Stimulated activated CD8-positive, alpha-beta memory T cell treated with anti-CD3 and anti-CD28 coated beads, Interleukin-4, amount 100 ng/mL, for 4 hours (primary cell): Measurements from ENCODE around the gene BCAP31.
"Not testable (repeated sequence)": the region's sequence is repeated elsewhere in the genome, so short reads cannot be mapped to it uniquely, and the experiment has no call there.

Source experiments
- DNase-seq, 2 donors: peaks; one replicate each; pipeline ENCODE4 v3.0.0-alpha.2; 2020; ENCODE audit warnings: low read depth in 2 of 2, low spot score in 1 of 2

BCAP31 gene

DNA sequence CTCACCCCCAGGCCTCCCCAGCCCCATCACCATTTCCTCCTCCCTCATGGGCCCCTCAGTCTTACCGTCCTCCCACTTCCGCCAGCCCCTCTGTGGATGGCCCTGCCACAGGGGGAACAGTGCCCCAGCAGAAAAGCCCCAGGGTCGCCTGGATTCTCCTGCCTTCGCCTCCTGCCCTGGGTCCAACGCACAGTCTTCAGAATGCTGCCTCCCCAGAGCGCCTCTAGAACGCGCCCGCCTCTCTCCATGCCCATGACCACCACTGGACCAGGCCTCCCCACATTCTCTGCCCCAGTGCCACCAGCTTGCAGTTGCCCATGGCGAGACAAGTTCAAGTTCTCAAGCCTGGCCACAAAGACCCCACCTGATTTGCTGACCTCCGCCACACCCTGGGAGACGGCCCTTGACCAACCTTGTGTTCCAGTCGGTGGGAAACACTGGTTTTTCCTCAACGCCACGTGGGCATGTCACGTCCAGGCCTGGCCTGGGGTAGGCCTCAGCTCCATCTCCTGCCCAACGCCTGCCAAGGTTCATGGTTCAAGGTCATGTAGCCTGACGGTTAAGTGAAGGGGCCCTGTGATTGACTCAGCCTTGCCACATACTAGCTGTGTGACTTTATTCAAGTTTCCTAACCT, 39.2 kb upstream of the BCAP31 start:
- DNase-seq: no peak

DNA sequence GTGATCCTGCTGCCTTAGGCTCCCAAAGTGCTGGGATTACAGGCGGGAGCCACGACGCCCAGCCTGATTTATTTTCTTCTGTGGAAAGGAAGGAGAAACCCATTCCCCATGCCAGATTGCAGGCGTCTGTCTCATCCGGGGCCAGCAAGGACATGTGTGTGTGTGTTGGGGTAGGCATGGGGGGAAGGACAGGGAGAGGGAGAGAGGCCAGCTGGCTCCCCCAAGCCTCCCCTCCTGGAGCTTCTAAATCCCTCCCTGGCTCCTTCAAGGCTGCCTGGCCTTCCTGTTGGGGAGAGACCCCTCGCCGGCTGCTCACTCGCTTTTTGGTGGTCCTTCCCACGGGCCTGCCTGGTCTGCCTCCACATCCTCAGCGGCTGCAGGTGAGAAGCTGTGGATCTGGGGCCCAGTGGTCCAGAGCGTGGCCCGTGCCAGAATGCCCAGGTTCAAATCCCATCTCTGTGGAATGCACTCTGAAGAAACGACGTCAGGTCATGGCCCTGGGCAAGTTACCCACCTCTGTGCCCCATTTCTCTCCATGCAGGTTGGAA, 38.5 kb upstream of the BCAP31 start:
- DNase-seq: no peak

- DNase-seq: no peak
Observed at GRCh38 chrX:153761863-153762262, 37.7 kb upstream of the BCAP31 start.

GRCh38 chrX:153755136-153755535, 30.9 kb upstream of the BCAP31 start:
- no peak for DNase-seq

- no peak for DNase-seq
Observed at GRCh38 chrX:153750127-153750774, 26.1 kb upstream of the BCAP31 start.

DNA sequence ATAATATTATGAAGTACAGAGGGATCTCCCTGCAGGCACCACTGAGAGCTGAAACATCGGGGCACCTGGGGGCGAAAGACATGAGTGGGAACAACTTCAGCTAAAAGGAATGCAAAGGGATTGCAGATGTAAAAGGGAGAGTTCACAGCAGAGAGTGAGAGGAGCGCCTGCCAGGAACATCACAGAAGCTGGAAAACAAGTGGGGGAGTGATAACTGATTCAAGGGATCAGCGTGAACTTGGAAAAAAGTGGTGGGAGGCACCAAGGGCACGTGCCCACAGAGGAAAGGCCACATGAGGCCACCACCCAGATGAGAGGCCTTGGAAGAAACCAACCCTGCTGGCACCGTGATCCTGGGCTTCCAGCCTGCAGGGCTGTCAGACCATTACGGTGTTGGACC, 24.8 kb upstream of the BCAP31 start:
- DNase-seq: not testable (repeated sequence)

GRCh38 chrX:153746991-153747390, 22.8 kb upstream of the BCAP31 start:
- not testable (repeated sequence) for DNase-seq

GRCh38 chrX:153746359-153746758, 22.2 kb upstream of the BCAP31 start:
- DNase-seq: no peak

DNA sequence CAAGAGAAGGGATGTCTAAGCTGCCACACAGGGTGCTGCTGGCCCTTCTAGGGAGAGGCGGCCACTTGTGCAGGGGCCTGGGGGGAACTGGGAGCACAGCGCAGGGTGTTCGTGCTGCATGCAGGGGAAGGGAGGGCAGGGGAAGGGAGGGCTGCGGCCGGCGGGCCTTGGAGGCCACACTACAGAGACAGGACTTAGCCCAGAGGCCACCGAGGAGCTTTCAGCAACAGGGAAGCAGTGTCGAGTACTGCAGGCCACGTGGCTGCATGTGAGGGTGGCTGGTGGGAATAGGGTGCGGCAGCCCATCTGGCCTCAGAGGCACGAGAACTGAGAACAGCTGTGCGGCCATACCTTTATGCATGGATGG, 20.9 kb upstream of the BCAP31 start:
- not testable (repeated sequence) for DNase-seq

- DNase-seq: no peak
Observed at GRCh38 chrX:153744210-153745066, 20.3 kb upstream of the BCAP31 start.

DNA sequence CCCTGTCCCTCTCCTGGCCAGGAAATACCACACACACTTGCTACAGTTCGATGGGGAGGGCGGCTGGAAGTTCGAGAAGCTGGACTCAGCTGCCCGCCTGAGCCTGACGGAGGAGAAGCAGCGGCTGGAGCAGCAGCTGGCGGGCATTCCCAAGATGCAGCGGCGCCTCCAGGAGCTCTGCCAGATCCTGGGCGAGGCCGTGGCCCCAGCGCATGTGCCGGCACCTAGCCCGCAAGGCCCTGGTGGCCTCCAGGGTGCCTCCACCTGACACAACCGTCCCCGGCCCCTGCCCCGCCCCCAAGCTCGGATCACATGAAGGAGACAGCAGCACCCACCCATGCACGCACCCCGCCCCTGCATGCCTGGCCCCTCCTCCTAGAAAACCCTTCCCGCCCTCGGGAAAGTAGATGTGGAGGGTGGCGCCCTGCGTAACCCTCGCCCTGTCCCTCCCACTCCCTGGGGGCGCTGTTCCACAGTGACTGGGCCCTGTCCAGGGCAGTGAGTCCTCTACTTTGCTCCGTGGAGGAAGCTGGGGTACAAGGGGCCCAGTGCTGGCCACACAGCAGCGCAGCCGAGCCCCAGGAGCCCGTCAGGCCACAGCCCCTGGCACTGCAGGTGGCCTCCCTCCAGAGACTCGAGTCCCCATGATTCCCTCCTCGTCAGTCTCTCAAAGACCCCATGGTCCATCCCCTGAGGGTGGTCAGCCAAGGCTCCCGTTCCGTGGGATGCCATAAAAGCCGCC, 19.5 kb upstream of the BCAP31 start:
- not testable (repeated sequence) for DNase-seq

DNA sequence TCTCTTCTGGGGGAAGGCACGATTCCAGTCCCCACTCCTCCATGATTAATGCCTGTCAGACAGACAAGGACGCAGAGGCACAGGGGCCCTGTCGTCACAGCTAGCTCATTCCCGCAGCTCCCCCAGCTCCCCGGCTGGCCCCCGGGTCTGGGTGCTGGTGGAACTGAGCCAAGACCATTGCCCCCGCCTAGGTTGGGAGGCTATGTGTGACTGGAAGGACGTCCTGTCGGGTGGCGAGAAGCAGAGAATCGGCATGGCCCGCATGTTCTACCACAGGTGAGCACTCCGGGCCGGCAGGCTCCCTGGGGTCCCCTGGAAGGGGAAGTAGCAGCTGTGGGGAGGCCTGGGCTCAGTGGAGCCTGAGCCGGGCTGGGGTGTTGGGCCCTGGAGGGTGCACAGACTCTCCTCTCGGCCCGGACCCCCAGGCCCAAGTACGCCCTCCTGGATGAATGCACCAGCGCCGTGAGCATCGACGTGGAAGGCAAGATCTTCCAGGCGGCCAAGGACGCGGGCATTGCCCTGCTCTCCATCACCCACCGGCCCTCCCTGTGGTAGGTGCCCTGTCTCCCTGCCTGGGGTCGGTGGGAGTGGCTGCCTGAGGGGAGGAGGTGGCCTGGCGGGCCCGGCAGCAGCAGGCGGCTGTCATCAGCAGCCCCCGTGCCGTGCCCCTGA, 18.7 kb upstream of the BCAP31 start:
- DNase-seq: not testable (repeated sequence)

GRCh38 chrX:153742111-153742510, 17.9 kb upstream of the BCAP31 start:
- not testable (repeated sequence) for DNase-seq

DNA sequence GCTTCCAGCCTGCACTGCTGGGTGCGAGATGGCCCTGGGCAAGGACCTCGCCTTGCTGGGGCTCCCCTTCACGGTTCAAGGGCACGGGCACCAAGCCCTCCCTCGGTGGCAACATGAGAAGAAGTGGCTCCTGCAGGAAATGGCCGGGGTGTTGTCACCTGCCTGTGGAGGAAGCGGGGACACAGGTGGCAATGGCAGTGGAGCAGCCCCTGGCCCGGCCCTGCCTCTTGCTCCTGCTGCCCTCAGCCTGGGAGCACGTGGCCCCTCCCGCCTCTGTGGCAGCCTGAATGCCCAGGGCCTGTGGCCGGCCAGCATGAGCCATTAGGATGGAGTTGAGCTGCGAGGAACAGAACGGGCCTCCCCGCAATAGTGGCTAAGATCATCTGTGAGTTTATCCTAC, 17.3 kb upstream of the BCAP31 start:
- DNase-seq: no peak

DNA sequence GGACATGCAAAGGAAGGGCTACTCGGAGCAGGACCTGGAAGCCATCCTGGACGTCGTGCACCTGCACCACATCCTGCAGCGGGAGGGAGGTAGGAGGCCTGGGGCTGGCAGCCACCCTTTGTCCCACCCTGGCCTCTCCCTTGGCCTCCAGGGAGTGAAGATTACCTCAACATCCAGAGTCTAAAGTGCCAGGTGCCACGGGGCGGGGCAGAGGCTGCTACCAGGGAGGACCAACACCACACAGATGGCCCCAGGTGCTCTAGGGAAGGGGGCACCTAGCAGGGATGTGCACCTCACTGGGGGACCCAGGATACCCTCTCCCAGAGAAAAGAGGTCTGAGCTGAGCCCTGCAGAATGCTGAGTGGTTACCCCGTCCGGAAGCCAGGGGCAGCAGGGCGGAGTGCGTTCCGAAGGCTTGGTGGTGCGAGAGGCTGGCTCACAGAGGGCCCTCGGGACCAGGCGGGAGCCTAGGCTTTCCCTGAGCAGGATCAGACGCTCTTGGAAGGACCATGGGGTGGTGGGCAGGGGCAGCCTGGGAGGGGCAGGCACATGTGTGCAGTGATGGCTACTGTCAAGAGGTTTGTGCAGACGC, 16.5 kb upstream of the BCAP31 start:
- no peak for DNase-seq

DNA sequence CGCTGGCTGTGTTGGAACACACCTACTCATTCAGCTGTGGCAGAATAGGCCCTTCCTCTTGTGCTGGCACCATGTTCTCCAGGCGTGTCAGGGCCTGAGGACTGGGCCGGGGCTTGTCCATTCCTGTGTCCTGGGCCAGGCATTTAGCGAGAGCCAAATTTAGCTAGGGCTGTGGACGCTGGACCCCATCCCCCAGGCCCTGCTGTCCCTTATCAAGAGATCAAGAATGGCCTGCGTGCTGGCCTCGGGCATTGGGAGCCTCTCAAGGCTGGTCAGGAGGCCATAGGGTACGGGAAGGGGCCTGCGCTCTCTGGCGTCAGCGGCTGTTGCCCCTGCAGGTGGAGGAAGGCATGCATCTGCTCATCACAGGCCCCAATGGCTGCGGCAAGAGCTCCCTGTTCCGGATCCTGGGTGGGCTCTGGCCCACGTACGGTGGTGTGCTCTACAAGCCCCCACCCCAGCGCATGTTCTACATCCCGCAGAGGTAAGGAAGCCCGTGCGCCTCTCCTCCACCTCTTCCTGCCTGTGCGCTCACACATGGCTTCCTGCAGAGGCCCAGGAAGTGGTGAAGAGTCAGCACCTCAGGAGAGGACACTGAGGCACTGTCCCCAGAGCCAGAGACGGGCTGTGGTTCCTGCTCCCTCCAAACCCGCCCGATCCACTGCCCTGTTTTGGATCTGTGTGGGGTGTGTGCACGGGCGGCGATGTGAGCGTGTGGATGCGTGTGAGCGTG, 15.7 kb upstream of the BCAP31 start:
- no peak for DNase-seq

DNA sequence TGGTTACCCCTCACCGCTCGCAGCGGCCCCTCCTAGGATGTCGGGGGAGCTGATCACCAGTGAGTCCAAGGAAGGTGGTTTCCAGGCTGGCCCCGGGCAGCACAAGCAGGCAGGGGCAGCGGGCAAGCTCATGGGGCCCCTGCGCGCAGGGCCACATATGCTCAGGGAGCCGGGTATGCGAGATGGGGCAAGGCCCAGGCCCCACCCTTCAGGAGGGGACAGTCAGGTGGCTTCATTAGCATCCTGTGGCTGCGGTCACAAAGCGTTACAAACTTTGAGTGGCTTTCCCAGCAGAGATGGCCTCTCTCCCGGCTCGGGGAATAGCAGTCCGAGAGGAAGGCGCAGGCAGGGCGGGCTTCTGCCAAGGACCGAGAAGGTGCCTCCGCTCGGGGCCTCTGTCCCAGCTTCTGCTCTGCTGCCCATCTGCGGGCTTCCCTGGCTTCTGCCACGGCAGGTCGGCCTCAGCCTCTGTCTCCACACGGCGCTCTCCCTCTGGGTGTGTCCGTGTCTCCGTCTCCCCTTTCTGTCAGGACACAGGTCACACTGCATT, 13.9 kb upstream of the BCAP31 start:
- DNase-seq: no peak

- DNase-seq: no peak
Observed at GRCh38 chrX:153736871-153737441, 12.8 kb upstream of the BCAP31 start.
